Panc1 (cell line): ENCODE measurements around the gene CLHC1. TPM values are rescaled to one million over a fixed set of nuclear protein-coding genes. Genes with fewer than 3 reads are reported as not detected.

Experiments
- ATAC-seq: fragments of 200-7000 bp; cut with Tn5 transposase; 2 replicates; pipeline ENCODE4 v1.9.1; 2020; ENCODE audit warnings: mild to moderate bottlenecking, moderate library complexity
- BruUV-seq: library from RNA; stranded (reverse); fragments of 400-500 nt; replicated peaks from 2 replicates; lab custom pipeline; 2021; lab: Mats Ljungman, UMichigan
- CTCF ChIA-PET: fragments of 300-600 bp; sonication (Branson Sonifier 250); formaldehyde crosslinking; loops from one replicate; lab custom pipeline; 2022; ENCODE audit warnings: antibody characterized with exemption; lab: Charles Lee
- POLR2A ChIA-PET: fragments of 300-600 bp; sonication (Branson Sonifier 250); formaldehyde crosslinking; loops from one replicate; lab custom pipeline; 2022; ENCODE audit warnings: antibody characterized with exemption; lab: Charles Lee
- DNase-seq: peaks from one replicate; pipeline ENCODE4 v3.0.0-alpha.2; 2010; ENCODE audit warnings: low read depth, low spot score
- H3K27ac ChIP-seq: 2 replicates; pipeline ENCODE4 v1.5.1; 2011; ENCODE audit warnings: mild to moderate bottlenecking, low read length, inconsistent platforms
- H3K27me3 ChIP-seq: fragments of 200-500 bp; sonication (Bioruptor generic); 2 replicates; pipeline ENCODE4 v1.6.0; 2014; ENCODE audit warnings: low read length, inconsistent platforms; ENCODE audit not compliant: control insufficient read depth, insufficient read depth
- H3K36me3 ChIP-seq: fragments of 200-500 bp; sonication (Bioruptor generic); 2 replicates; pipeline ENCODE4 v1.5.1; 2014; ENCODE audit warnings: inconsistent platforms, mild to moderate bottlenecking, low read length, moderate library complexity; ENCODE audit not compliant: control insufficient read depth, insufficient read depth
- H3K4me1 ChIP-seq: 2 replicates; pipeline ENCODE4 v1.5.1; 2011; ENCODE audit warnings: inconsistent platforms, mild to moderate bottlenecking, low read length, moderate library complexity; ENCODE audit not compliant: control insufficient read depth, insufficient read depth
- H3K4me3 ChIP-seq, 2 experiments: 2 replicates each; pipeline ENCODE4 v1.5.1; 2011 to 2012; ENCODE audit warnings: low read depth in 2 of 2, low read length in 2 of 2, mild to moderate bottlenecking in 2 of 2, inconsistent platforms in 1 of 2, moderate library complexity in 1 of 2
- H3K9me3 ChIP-seq: fragments of 200-500 bp; sonication (Bioruptor generic); 2 replicates; pipeline ENCODE4 v1.5.1; 2014; ENCODE audit warnings: low read depth, mild to moderate bottlenecking, inconsistent platforms, low read length, moderate library complexity; ENCODE audit not compliant: control insufficient read depth, insufficient read depth
- CTCF ChIP-seq: fragments of 450-650 bp; IDR thresholded peaks from 2 replicates; pipeline ENCODE4 v1.5.1; 2017; ENCODE audit warnings: mild to moderate bottlenecking
- POLR2AphosphoS5 ChIP-seq: IDR thresholded peaks from 2 replicates; pipeline ENCODE4 v1.6.1; 2012; ENCODE audit warnings: mild to moderate bottlenecking, low read depth, low read length, moderate library complexity
- REST ChIP-seq, 2 experiments: IDR thresholded peaks; 2 replicates each; pipeline ENCODE4 v1.6.1; 2011 to 2012; ENCODE audit warnings: low read depth in 2 of 2, control low read depth in 1 of 2, low read length in 1 of 2, mild to moderate bottlenecking in 1 of 2, moderate library complexity in 1 of 2; ENCODE audit not compliant: insufficient read depth in 1 of 2
- SIN3A ChIP-seq: IDR thresholded peaks from 2 replicates; pipeline ENCODE4 v1.6.1; 2012; ENCODE audit warnings: low read depth, mild to moderate bottlenecking, low read length, moderate library complexity, borderline replicate concordance; ENCODE audit not compliant: insufficient read depth
- TCF7L2 ChIP-seq: IDR thresholded peaks from 2 replicates; pipeline ENCODE4 v1.6.1; 2011; ENCODE audit warnings: mild to moderate bottlenecking, low read depth, low read length, inconsistent platforms
- in situ Hi-C: cut with HindIII; loops from 2 replicates; pipeline ENCODE4 v1.10.0; 2016; ENCODE audit warnings: low sequenced_read_pairs, low pct_unique_long_range_greater_than_20kb
- intact Hi-C: fragments of 100-400 bp; cut with micrococcal nuclease; formaldehyde crosslinking; loops from one replicate; pipeline ENCODE4 v1.10.0; 2022; ENCODE audit not compliant: unreplicated experiment
- total RNA-seq: library from RNA; stranded (reverse); gene quantifications from one replicate; pipeline ENCODE4 v1.2.1, GENCODE V29; 2021; ENCODE audit not compliant: unreplicated experiment

CLHC1 gene
- total RNA-seq, 1 experiment from 2014 or later = 3.6 TPM

GRCh38 chr2:55235724-55236538 is 3.8 kb upstream of the CLHC1 start:
- POLR2A ChIA-PET = no interaction called here
- Histone ChIP-seq H3K27me3 (no peaks in the 10 kb centered on the region), H3K27ac (0 out of 2 replicates have a peak overlapping the region, but pooled peaks have one; percentile 23), H3K9me3 (no peaks in the 10 kb centered on the region), H3K4me3 (no peak overlapping the region), H3K4me1 (peaks cover 27% of the 10 kb centered on the region), H3K36me3 (peaks cover 41% of the 10 kb centered on the region)
- TF ChIP-seq POLR2AphosphoS5 = peak; percentile 41; the same call in 1 of the 2 replicates
- TF ChIP-seq SIN3A = no peak
- TF ChIP-seq REST (IDR thresholded peaks at IDR 0.05; ENCODE audit: insufficient read depth in 1 of 2, low read depth in 2 of 2, low read length in 1 of 2) = no peak
- no TSS peak for BruUV-seq
- DNase-seq (no peak), ATAC-seq (no peak)
- intact Hi-C loops (no loop called here), in situ Hi-C loops (no loop called here)
- CTCF ChIA-PET = no interaction called here

GRCh38 chr2:55233658-55233940 is 1.5 kb upstream of the CLHC1 start:
- DNase-seq = no peak
- H3K9me3 ChIP-seq = no peaks in the 10 kb centered on the region
- in situ Hi-C loops = no loop called here
- peak overlapping the region; percentile 78 to 99 for H3K4me3 ChIP-seq
- TF ChIP-seq SIN3A (no peak), POLR2AphosphoS5 (no peak), CTCF (no peak), TCF7L2 (no peak), REST (IDR thresholded peaks at IDR 0.05; ENCODE audit: insufficient read depth in 1 of 2, low read depth in 2 of 2, low read length in 1 of 2) (no peak)
- H3K4me1 ChIP-seq = peaks cover 27% of the 10 kb centered on the region
- BruUV-seq = no TSS peak
- ATAC-seq = no peak
- peak overlapping the region; percentile 100 for H3K27ac ChIP-seq
- no peaks in the 10 kb centered on the region for H3K27me3 ChIP-seq
- ChIA-PET CTCF (no interaction called here), POLR2A (no interaction called here)
- intact Hi-C loops = no loop called here
- peaks cover 38% of the 10 kb centered on the region for H3K36me3 ChIP-seq
